Tibial nerve (tissue), 4 donors: ENCODE results near the gene SLX4IP. TPM values are rescaled to one million over a fixed set of nuclear protein-coding genes. Genes with fewer than 3 reads are reported as not detected.
A peak's percentile ranks its signal among the peaks of the same experiment; 100 is the strongest.

Experiments used
- DNase-seq, 2 donors: peaks; one replicate each; pipeline ENCODE4 v3.0.0-alpha.2; 2019; ENCODE audit warnings: low spot score in 2 of 2
- H3K27ac ChIP-seq, 4 donors: fragments of 200-600 bp; sonication (generic) in 3 of 4; one replicate each; pipeline ENCODE4 v1.5.1; 2017 to 2019; ENCODE audit warnings: mild to moderate bottlenecking in 1 of 4
- H3K27me3 ChIP-seq, 2 donors: fragments of 200-600 bp; sonication (generic) in 1 of 2; one replicate each; pipeline versions ENCODE4 v1.5.1 to v1.6.0; 2017 to 2019
- H3K36me3 ChIP-seq, 3 donors: fragments of 200-600 bp; sonication (generic); one replicate each; pipeline ENCODE4 v1.5.1; 2018 to 2019
- H3K4me1 ChIP-seq, 4 donors: fragments of 200-600 bp; sonication (generic) in 3 of 4; one replicate each; pipeline ENCODE4 v1.5.1; 2017 to 2019
- H3K4me3 ChIP-seq, 4 donors: fragments of 200-600 bp; sonication (generic) in 3 of 4; one replicate each; pipeline ENCODE4 v1.5.1; 2017 to 2019; ENCODE audit warnings: mild to moderate bottlenecking in 1 of 4, moderate library complexity in 1 of 4
- H3K9me3 ChIP-seq, 4 donors: fragments of 200-600 bp; sonication (generic) in 3 of 4; one replicate each; pipeline ENCODE4 v1.5.1; 2017 to 2019
- EP300 ChIP-seq, 2 donors: sonication (generic); formaldehyde crosslinking; IDR thresholded peaks; one replicate each; pipeline ENCODE4 v1.6.1; 2017; ENCODE audit warnings: antibody characterized with exemption in 2 of 2, mild to moderate bottlenecking in 1 of 2
- POLR2A ChIP-seq, 2 donors: fragments of 450-650 bp; IDR thresholded peaks; one replicate each; pipeline ENCODE4 v1.6.1; 2017; ENCODE audit warnings: antibody characterized with exemption in 2 of 2, mild to moderate bottlenecking in 2 of 2, moderate library complexity in 2 of 2
- WGBS, 2 donors: methylation state at CpG; one replicate each; pipeline ENCODE4 v1.1.5; 2018; 5-methylcytosine and 5-hydroxymethylcytosine counted together
- total RNA-seq, 4 donors: library from RNA; depleted of rRNA; stranded (reverse); fragments of >200 nt; gene quantifications; one replicate each; pipeline ENCODE4 v1.1.0, GENCODE V29; 2016
- TF ChIP-seq, protein P1 (sequence below), 5 experiments: fragments of 200-600 bp in 3 of 5; fragments of 450-650 bp in 2 of 5; sonication (generic) in 3 of 5; IDR thresholded peaks; one replicate each; pipeline ENCODE4 v1.5.1; 2016 to 2019; ENCODE audit warnings: antibody characterized with exemption in 5 of 5, mild to moderate bottlenecking in 3 of 5, moderate library complexity in 2 of 5

The SLX4IP gene
- total RNA-seq, 4 donors from 2014 or later, result 3.3 to 5.7 (median 3.5) TPM

GRCh38 chr20:10516529-10516928 lies 81.4 kb downstream of the SLX4IP start:
- Histone ChIP-seq H3K4me3 (no peak overlapping the region), H3K9me3 (no peaks in the 10 kb centered on the region), H3K36me3 (no peaks in the 10 kb centered on the region), H3K27ac (peak overlapping the region in 1 of 4 donors; percentile 55), H3K27me3 (no peaks in the 10 kb centered on the region), H3K4me1 (peaks cover 0 to 49% (median 8%) of the 10 kb centered on the region in 4 donors)
- DNase-seq, result no peak
- TF ChIP-seq POLR2A (IDR thresholded peaks at IDR 0.05) (no peak), EP300 (IDR thresholded peaks at IDR 0.05) (no peak)
- TF ChIP-seq, protein P1, sequence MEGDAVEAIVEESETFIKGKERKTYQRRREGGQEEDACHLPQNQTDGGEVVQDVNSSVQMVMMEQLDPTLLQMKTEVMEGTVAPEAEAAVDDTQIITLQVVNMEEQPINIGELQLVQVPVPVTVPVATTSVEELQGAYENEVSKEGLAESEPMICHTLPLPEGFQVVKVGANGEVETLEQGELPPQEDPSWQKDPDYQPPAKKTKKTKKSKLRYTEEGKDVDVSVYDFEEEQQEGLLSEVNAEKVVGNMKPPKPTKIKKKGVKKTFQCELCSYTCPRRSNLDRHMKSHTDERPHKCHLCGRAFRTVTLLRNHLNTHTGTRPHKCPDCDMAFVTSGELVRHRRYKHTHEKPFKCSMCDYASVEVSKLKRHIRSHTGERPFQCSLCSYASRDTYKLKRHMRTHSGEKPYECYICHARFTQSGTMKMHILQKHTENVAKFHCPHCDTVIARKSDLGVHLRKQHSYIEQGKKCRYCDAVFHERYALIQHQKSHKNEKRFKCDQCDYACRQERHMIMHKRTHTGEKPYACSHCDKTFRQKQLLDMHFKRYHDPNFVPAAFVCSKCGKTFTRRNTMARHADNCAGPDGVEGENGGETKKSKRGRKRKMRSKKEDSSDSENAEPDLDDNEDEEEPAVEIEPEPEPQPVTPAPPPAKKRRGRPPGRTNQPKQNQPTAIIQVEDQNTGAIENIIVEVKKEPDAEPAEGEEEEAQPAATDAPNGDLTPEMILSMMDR (IDR thresholded peaks at IDR 0.05), result no peak
- WGBS, 2 donors, result 33 to 41% methylated on average over 2 of the region's 2 CpGs

DNA sequence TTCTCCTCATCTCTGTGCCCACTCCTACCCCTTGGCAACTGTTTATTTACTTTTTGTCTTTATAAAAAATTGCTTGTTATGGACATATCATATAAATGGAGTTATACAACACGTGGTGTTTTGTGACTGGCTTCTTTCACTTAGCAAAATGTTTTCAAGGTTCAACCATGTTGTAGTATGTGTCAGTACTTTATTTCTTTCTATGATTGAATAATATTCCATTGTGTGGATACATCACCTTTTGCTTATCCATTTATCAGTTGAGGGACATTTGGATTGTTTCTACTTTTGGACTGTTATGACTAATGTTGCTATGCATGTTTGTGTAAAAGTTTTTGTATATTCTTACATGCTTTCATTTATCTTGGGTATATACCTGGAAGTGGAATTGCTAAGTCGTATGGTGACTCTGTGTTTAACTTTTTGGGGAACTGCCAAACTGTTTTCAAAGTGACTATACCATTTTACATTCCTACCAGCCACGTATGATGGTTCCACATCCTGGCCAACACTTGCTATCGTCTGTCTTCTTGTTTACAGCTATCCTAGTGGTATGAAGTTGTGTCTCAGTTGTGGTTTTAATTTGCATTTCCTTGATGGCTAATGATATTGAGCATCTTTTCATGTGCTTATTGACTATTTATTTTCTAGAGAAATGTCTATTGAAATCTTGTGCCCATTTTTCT lies 84.4 kb downstream of the SLX4IP start:
- Histone ChIP-seq H3K4me3 (no peak overlapping the region), H3K4me1 (peaks cover 0 to 40% (median 2%) of the 10 kb centered on the region in 4 donors), H3K9me3 (no peaks in the 10 kb centered on the region), H3K27ac (no peak overlapping the region), H3K36me3 (no peaks in the 10 kb centered on the region), H3K27me3 (no peaks in the 10 kb centered on the region)
- DNase-seq, result no peak
- WGBS, 2 donors, result 64 to 77% methylated on average over 4 of the region's 4 CpGs
- TF ChIP-seq, protein P1 (IDR thresholded peaks at IDR 0.05), result no peak
- no peak for TF ChIP-seq EP300 (IDR thresholded peaks at IDR 0.05)
- no peak for TF ChIP-seq POLR2A (IDR thresholded peaks at IDR 0.05)

- no peak for DNase-seq
- peaks cover 0 to 35% (median 0%) of the 10 kb centered on the region in 4 donors for H3K4me1 ChIP-seq
These were observed 85.4 kb downstream of the SLX4IP start for GRCh38 chr20:10520528-10520927.

GRCh38 chr20:10521068-10521831 lies 86.1 kb downstream of the SLX4IP start:
- H3K27ac ChIP-seq, result no peak overlapping the region
- TF ChIP-seq, protein P1 (IDR thresholded peaks at IDR 0.05), result no peak
- TF ChIP-seq POLR2A (IDR thresholded peaks at IDR 0.05) (no peak), EP300 (IDR thresholded peaks at IDR 0.05) (no peak)
- no peaks in the 10 kb centered on the region for H3K36me3 ChIP-seq
- peaks cover 0 to 29% (median 0%) of the 10 kb centered on the region in 4 donors for H3K4me1 ChIP-seq
- no peak for DNase-seq
- no peak overlapping the region for H3K4me3 ChIP-seq
- H3K9me3 ChIP-seq, result no peaks in the 10 kb centered on the region
- 62 to 67% methylated on average over 5 of the region's 5 CpGs for WGBS, 2 donors
- no peaks in the 10 kb centered on the region for H3K27me3 ChIP-seq

More at GRCh38 chr20:10520528-10520927, 85.4 kb downstream of the SLX4IP start:
- Histone ChIP-seq H3K4me3 (no peak overlapping the region), H3K27me3 (no peaks in the 10 kb centered on the region), H3K36me3 (no peaks in the 10 kb centered on the region), H3K9me3 (no peaks in the 10 kb centered on the region), H3K27ac (no peak overlapping the region)
- TF ChIP-seq EP300 (IDR thresholded peaks at IDR 0.05) (no peak), POLR2A (IDR thresholded peaks at IDR 0.05) (no peak)

DNA sequence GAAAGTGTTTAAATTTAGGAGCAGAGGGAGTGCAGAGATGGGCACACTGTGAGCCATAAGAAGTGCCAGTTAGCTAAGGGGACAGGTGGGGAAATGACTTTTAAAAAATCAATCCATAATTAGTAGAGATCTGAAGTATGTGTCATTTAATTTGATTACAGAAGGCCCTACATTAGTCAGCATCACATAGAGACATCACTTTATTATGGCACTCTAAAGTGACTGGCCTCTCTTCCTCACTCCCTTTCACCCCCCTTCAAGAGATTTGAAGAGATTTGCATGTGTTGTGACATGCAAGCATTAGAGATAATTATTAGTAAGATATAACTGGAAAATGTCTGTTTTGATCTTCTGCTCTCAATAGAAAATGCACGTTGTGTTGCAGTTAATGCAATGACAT lies 86.7 kb downstream of the SLX4IP start:
- no peak overlapping the region for H3K4me3 ChIP-seq
- H3K27me3 ChIP-seq, result no peaks in the 10 kb centered on the region
- no peaks in the 10 kb centered on the region for H3K9me3 ChIP-seq
- peaks cover 0 to 25% (median 0%) of the 10 kb centered on the region in 4 donors for H3K4me1 ChIP-seq
- no peak for DNase-seq
- no peak overlapping the region for H3K27ac ChIP-seq
- no peak for TF ChIP-seq POLR2A (IDR thresholded peaks at IDR 0.05)
- TF ChIP-seq, protein P1 (IDR thresholded peaks at IDR 0.05), result no peak
- TF ChIP-seq EP300 (IDR thresholded peaks at IDR 0.05), result no peak
- WGBS, 2 donors, result 79 to 89% methylated on average over 1 of the region's 1 CpG
- H3K36me3 ChIP-seq, result no peaks in the 10 kb centered on the region
